Right kidney (tissue), 1 donor: ENCODE measurements around the gene FN1.
"Not testable (repeated sequence)": the region's sequence is repeated elsewhere in the genome, so short reads cannot be mapped to it uniquely, and the experiment has no call there.

Experiments used
- DNase-seq: peaks from one replicate; pipeline ENCODE4 v3.0.0-alpha.2; 2016

Gene FN1

DNA sequence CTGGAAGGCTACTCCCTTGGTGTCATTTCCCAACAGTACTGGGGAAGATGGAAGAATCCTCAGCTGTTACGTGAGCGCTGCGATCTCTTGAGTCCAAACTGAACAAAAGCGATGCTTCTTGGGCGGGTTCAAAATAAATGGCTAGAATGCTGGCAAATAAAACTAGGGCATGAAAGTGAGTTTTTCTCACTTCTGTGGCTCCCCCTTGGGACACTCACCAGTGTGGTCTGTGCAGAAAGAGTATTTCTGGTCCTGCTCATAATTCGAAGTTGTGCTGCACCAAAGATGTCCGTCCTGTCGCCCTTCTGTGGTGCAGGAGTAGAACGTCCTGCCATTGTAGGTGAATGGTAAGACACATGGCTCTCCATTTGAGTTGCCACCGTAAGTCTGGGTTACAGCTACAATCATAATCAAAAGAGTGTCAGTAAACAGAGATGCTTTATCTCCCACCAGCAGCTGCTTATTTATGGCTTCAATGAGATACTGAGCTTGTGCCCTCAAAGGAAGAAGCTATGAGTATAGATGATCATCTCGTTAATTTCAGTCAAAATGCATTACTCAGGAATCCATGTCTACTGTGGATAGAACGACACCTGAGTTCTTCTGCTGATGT, 11.8 kb downstream of the FN1 start:
- DNase-seq: no peak

DNA sequence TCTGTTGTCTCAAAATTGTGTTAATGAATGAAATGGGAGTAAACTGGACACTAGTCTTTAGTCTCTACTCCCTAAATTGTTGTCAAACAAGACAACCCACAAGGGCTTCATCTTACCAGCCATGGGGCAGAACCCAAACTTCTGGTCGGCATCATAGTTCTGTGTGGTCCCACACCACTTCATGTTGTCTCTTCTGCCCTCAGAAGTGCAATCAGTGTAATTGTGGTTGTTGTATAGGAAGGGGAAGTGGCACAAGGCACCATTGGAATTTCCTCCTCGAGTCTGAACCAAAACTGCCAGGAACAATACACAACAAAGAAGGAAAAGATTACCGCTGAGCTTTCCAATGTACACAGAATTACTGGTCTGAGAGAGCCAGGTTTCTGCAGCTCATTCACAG, 12.6 kb downstream of the FN1 start:
- no peak for DNase-seq

GRCh38 chr2:215422676-215423075, 13.2 kb downstream of the FN1 start:
- DNase-seq: no peak

- DNase-seq: no peak
These were observed 13.9 kb downstream of the FN1 start for GRCh38 chr2:215421859-215422461.

DNA sequence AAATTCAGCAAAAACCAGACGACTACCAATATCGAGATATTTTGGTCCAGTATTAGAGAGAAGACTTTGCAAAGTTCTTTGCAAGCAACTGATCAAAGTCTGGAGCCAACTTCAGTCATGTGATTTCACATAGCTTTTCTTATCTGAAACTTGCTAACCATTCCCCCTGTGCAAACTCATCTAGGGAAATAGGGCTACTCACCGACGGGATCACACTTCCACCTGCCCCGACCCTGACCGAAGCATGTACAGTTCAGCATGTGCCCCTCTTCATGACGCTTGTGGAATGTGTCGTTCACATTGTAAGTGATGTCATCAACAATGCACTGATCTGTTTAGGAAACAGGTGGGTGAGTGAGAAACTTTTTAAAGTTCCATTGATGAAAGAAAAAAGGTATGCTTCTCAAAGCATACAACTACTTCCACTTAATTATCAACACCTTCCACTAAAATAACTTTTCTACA, 15.4 kb downstream of the FN1 start:
- DNase-seq: no peak

- no peak for DNase-seq
These were observed 15.9 kb downstream of the FN1 start for GRCh38 chr2:215419769-215420470.

GRCh38 chr2:215419113-215419512, 16.8 kb downstream of the FN1 start:
- DNase-seq: no peak

DNA sequence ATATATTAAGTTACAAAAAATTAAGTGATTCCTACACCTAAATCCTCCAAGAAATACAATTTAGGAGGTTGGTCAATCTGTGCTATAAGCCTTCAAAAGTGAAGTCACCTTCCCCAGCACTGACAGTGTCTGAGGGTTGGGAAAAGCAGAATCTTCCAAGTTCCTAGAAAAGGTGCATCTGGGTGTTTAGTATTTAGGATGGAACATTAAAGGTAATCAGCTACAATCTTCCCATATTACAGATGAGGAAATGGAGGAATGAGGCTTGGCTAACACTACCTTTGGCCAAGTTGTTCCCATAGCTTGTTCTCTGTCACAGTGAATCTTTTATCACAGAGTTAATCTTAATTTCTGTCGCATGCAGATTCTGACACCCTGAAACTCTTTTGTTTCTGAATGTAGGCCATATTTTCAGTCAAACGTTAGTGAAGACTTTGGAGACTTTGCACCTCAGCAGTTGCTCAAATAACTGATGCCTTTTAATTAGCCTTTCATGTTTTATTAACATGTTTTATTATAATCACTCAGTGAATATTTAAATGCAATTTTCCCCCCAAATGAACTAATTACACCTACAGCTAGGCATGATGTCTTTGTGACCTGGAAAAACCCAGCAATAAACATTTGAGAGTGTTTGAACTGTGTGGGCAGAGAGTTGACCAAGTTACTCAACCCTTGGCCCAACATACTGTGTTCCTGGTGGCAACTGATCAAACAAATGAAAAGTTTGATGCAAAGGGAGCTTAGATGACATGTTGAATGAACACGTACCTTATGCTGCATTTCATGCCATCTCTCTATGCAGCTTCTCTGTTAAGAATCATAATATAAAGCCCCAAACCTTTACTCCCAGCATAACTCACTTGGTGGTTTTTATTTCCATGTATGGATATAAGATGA, 17.6 kb downstream of the FN1 start:
- DNase-seq: no peak

DNA sequence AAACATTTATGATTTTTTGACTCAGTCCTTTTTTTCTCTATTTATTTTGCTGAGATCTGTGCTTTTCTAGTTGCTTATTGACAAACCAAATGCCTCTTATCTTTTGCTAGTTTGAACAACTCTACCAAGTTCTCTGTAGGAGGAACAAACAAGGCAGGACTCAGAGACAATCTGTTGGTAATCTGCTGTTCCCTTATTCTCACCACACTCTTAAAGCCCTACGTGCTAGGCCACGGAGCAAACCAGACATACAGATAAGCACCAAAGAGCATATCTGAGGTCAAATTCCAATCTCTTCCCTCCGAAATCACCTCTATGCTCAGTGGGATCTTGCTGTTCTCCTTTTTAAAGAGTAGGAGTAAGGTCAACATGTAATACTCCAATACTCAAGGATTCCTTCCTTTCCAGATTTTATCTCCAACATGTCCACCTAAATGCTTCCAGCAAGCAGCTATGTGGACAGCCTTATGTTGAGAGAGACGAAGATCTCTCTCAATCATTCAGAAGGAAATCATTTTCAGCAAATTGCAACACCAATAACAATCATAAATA, 18.4 kb downstream of the FN1 start:
- DNase-seq: no peak

- no peak for DNase-seq
These were observed 19.2 kb downstream of the FN1 start for GRCh38 chr2:215416656-215417055.

- DNase-seq: no peak
These were observed 19.9 kb downstream of the FN1 start for GRCh38 chr2:215415820-215416577.

DNA sequence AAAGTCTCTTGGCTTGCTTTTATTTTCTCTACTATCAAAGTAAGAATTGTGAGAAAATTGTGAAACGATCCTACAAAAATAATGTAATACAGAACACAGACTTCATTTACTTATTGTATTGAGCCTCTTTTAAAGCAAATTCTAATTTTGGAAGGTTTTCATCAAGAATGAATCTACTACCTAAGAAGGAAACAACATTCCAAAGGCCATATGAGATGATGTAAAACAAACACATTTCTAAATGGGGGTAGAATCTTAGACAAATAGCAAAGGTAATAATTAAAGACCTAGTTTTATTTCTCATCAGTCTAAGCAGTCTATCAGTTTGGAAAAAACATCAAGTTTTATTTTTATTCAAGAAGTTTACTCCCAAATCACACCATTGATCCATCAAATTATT, 20.6 kb downstream of the FN1 start:
- no peak for DNase-seq

GRCh38 chr2:215414674-215415073, 21.2 kb downstream of the FN1 start:
- DNase-seq: no peak

DNA sequence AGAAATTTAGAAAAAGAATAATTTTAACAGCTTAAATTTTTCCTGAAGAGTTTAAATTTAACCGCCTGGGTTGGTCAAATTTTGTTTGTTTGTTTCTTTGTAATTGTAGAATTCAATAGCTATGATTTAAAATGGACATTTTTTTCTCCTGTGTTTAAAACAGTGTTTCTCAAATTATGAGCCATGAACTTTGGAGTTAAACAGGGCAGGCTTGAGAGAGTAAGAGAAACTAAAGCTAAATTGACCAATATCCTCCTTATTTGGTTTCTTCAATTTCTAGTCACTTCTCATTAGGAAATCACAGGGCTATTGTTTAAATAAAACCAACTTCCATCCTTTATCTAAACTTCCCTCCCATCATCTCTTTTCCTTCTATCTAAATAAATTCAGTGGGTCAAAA, 21.9 kb downstream of the FN1 start:
- DNase-seq: no peak

- DNase-seq: no peak
These were observed 22.4 kb downstream of the FN1 start for GRCh38 chr2:215413484-215413777.

GRCh38 chr2:215411941-215412743, 23.7 kb downstream of the FN1 start:
- DNase-seq: no peak

DNA sequence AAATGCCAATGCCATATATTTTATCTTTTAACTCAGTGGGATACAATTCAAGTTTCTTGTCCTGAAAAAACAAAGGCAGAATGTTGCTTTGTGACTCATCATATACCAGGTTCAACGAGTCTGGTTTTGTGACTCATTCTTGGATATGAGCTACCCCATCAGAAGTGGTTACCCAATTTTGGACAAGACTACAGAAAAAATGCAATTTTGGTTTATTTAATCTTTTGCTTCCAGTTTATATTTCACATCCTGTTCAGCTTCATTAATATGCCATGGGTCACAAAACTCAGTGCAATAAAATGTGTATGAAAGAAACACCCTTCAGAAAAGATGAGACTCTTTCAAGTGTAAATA, 25.0 kb downstream of the FN1 start:
- no peak for DNase-seq

DNA sequence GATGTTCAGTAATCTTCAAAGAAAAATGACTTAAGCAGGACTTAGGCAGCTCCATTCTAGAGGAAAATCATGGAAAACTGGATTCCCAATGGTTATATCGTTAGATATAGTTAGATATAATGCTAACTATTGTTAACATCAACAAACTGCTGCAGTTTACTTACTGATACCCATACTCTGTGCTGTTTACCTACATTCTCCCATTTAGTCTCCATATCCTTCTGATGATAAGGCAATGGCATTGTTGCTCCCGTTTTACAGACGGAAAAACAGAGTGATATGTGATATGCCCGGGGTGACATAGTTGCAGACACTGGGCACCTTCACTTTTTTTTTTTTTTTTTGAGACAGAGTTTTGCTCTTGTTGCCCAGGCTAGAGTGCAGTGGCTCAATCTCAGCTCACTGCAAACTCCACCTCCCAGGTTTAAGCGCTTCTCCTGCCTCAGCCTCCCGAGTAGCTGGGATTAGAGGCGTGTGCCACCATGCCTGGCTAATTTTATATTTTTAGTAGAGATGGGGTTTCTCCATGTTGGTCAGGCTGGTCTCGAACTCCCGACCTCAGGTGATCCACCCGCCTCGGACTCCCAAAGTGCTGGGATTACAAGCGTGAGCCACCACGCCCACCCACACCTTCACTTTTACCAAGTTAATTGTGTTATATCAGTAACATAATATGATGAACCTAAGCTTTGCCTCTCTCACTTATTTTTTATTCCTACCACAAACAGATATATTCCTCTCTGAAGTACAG, 25.5 kb downstream of the FN1 start:
- not testable (repeated sequence) for DNase-seq

DNA sequence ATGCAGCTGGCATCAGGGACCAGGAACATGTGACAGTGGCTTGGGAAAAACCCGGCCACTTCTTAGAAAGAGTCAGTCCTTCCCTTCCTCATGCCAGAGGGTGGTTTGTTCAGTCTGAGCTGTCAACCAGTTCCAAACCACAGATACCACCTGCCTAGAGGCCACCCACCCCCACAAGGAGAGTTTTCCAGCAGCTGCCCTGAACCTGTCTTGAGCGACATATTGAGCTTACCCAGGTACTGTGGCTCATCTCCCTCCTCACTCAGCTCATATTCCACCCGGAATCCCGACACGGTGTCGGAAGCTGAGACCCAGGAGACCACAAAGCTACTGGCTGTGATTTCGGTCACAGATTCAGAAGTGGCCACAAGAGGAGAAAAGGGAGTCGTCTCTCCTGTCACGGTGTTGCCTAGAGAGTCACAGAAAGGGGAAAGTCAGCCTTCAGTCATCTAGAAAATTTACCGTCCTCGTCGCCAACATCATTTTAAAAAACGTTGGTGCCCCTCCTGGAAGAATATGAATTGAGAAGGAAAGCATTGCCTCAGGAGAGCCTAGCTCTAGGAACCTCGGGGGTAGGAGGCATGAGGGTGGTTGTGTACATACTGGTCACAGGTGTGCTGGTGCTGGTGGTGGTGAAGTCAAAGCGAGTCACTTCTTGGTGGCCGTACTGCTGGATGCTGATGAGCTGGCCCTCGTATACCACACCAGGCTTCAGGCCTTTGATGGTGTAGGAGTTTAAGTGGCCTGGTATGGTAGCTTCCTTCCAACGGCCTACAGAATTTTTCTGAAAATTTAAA, 26.3 kb downstream of the FN1 start:
- DNase-seq: no peak

DNA sequence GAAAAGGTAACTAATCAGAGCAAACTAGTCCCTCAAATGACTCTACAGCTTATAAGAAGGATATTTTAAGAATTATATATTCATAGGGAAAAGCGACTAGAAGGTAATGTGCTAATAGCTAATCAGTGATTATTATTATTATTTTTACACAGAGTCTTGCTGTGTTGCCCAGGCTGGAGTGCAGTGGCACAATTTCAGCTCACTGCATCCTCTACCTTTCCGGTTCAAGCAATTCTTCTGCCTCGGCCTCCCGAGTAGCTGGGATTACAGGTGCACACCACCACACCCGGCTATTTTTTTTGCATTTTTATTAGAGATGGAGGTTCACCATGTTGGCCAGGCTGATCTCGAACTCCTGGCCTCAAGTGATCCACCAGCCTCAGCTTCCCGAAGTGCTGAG, 27.4 kb downstream of the FN1 start:
- not testable (repeated sequence) for DNase-seq
